Stimulated activated CD4-positive, alpha-beta T cell treated with anti-CD3 and anti-CD28 coated beads, Interleukin-15, amount 100 ng/mL, for 1 hour (primary cell): ENCODE results near the gene TCF12.

Experiments
- DNase-seq, 2 donors: peaks; one replicate each; pipeline ENCODE4 v3.0.0-alpha.2; 2020; ENCODE audit warnings: low read depth in 1 of 2, low spot score in 1 of 2

Gene TCF12

DNA sequence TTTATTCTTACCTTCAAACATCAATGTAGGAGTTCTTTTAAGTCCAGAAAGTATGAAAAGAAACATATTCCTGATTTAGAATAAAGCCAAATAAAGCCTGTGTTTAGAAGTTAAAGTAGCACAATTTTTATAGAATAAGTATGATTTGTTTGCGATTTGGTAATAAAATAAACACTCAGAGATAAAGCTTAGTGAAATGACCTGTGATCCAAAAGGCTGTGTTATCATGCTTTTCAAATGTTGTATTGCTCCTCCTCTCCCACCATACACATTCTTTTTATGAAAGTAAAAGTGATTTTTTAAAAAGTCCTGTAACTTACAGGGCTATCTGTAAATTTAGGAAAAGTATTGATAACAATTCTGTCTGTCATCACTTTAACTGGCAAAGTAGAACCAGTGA, 319.2 kb downstream of the TCF12 start:
- no peak for DNase-seq

DNA sequence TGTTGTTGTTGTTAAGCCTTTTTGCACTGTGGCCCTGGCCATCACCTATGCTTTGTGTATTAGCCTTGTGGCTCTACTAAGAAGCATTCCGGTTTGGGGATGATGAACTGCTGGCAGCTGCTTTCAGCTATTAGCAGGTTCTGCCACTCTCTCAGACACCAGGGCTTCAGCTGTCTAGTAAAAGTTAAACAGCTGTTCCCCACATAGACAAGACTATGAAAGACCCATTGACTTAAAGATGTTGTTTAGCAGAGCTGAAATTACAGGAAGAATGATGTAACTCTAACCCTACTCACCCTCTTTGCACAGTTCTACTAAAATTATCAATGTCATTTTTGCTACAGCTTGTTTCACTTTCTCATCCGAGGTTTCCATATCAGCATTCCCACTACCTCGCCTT, 326.7 kb downstream of the TCF12 start:
- no peak for DNase-seq

DNA sequence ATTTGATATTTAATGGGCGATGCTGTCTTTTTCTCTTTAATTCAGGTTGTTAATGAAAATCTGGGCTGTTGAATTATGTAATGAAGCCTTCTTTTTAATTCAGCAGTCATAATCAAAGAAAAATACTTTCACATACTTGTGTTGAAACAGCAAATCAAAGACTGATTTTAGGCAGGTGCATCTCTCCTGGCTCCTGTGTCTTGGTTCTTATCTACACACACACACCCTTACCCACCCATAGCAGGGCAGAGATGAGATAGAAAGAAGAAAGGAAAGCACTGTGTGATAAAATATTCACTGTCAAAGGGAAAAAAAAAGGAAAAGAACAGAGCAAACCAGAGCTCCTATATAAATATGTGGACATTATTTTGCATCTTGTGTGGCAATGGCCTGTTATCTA, 327.3 kb downstream of the TCF12 start:
- no peak for DNase-seq

DNA sequence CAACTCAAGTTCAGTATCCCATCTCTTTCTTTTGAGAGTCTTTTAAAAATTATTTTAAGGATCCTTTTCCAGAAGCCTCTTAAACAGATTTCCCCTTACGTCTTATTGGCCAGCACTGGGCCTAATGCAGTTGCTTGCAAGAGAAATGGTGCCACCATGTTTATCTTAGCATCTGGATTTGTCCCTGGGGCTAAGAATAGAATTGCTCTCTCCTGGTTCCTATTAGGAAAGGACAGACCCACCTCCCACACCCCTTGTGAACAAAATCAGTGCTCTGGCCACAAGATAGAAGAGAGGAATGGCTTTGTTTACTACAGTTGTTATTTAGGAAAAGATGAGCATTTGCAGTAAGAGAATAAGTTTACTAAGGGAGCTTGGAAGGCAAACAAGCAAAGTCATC, 329.6 kb downstream of the TCF12 start:
- no peak for DNase-seq

DNA sequence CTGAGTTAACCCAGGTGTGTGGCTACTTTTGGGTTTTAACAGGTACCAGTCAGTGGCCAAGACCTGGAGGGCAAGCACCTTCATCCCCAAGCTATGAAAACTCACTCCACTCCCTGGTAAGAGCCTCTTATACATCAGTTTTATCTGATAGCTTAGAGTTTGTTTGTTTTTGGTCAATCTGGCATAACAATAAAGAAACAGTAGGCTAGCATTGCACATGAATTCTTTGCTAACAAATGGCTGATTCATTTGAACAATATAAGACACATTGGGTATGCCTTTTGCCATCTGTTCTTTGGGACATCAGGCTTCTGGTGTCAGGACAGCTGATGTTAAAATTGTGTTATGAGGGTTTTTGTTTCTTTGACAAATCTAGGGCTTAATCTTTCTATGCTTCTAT, 332.9 kb downstream of the TCF12 start:
- DNase-seq, result no peak

DNA sequence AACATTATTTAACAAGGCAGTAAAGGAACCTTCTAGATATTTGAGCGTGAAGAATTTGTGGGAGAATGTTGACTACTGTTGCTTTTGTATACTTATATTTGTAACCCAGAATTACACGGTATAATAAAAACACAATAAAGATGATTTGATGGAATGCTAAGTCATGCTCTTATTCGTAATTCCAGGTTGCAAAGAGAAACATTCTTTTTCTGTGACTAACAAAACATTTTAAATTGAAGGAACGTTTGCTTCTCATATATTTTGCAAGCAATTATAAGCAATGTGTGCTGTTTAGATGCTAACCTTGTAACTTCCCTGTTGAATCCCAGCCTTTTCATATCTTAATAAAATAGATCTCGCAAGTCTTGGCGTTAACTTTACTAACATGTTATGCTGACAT, 333.5 kb downstream of the TCF12 start:
- DNase-seq, result no peak

DNA sequence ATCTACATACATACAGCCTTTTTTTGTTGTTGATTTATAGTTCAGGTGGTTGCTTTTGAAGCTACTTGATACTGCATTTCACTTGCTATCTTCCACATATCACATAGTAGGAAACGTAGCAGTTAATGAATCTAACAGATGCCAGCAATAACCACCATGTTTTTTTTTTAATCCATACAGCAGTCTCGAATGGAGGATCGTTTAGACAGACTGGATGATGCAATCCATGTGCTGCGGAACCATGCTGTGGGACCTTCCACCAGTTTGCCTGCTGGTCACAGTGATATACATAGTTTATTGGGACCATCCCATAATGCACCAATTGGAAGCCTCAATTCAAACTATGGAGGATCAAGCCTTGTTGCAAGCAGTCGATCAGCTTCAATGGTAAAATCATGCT, 334.6 kb downstream of the TCF12 start:
- no peak for DNase-seq

DNA sequence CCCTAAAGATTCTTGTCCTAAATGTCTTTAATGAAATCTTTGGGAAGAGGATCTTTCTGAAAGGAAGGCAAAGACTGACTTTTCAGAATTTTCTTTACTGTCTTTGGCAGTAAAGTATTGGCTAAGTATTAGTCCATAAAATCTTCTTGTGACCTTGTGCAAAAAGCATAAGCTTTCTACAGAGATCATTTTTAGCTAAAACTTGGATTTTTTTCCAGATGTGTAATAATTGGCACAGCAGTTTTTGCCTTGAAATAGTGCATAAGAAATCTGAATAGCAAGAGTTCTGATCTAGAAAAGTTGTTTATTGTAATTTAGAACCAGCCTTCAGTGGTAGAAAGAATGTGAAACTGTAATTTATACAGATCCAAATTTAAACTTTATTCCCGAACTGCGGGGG, 335.1 kb downstream of the TCF12 start:
- DNase-seq, result no peak

DNA sequence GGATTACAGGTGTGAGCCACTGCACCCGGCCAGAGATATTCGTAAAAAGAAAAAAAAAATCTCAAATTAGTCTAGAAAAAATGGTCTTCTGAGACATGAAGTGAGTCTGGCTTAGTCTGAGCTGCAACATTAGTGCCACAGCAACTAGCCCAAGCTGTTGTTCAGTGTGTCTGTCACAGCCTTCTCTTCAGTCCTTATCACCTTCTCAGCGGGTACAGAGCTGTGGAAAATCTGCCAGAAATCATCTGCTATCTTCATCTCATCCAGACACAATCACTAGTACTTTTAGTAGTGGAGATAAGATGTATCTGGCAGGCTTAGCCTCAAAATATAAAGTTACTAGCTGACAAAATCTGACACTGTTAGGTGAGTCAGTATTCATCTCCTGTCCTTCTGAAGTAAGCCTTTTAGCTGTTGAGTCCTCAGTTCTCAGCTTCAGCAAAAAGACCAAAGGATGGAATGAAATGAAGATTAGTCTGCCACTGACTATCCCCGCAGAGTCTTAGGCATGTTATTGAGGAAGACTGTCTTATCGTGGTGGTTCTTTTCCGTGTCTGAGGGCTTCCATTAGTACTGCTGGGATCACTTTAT, 337.4 kb downstream of the TCF12 start:
- DNase-seq, result no peak

DNA sequence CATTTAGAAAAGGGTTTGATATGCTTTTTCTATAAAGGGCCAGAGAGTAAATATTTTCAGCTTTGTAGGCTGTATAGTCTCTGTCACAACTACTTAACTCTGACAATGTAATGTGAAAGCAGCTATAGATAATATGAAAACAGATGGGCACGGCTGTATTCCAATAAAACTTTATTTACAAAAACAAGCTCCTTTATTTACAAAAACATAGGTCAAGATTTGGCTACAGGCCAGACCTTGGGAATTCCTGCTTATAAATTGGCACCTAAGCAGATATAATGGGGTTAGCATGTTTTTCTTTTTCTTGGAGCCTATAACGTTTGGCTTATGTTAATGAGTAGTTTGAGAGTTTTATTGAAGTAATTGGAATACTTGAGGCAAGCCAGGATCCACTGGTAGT, 338.5 kb downstream of the TCF12 start:
- DNase-seq, result no peak

DNA sequence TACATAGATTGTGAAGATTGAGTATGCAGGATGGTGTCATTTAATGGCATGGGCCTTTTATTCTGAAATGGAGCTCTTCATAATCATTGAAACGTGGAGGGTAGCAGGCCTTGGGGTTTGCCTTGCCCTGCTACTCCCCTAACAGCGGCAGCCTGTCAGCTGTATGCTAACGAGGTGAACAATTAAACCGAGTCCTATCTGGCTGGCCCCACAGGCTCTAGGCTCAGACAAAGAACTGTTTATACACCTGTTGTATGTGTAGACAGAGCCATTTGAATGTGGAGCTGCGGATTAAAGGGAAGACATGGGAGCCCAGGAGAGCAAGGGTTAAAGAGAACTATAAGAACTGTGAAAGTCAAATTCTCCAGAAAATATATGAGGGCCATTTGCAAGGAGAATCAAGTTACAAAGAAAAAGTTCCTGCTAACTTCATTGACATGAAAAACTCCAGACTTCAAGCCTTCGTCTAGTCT, 341.2 kb downstream of the TCF12 start:
- DNase-seq, result no peak

DNA sequence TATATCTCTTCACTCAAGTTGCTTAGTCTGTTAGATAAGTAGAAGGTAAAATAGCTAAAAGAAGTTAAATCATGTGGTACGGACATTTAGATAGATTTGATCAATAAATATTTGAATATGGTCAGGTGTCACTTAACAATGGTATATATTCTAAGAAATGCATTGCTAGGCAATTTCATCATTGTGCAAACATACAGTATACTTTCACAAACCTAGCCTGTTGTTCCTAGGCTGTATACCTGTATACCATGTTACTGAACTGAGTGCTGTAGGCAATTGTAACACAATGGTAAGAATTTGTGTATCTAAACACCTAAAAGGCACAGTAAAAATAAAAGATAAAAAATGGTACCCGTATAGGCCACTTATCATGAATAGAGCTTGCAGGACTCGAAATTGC, 345.1 kb downstream of the TCF12 start:
- no peak for DNase-seq

DNA sequence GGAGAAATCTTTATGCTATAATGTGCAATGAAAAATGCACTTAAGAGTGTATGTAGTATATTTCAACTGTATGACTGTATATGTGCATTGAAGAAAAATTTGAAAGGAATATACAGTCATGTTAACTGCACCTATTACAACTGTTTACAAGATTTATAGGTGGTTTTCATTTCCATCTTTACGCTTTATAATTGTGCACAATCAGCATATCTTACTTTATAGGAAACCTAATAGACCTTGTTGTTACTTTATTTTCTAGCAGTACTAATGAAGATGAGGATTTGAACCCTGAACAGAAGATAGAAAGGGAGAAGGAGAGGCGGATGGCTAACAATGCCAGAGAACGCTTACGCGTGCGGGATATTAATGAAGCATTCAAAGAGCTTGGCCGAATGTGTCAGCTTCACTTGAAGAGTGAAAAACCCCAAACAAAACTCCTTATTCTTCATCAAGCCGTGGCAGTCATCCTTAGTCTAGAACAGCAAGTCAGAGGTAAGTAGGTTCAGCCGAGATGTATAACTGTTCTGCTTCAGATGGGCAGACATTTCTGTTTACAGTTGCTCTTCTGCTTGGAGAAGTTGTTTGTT, 354.4 kb downstream of the TCF12 start:
- DNase-seq, result no peak

DNA sequence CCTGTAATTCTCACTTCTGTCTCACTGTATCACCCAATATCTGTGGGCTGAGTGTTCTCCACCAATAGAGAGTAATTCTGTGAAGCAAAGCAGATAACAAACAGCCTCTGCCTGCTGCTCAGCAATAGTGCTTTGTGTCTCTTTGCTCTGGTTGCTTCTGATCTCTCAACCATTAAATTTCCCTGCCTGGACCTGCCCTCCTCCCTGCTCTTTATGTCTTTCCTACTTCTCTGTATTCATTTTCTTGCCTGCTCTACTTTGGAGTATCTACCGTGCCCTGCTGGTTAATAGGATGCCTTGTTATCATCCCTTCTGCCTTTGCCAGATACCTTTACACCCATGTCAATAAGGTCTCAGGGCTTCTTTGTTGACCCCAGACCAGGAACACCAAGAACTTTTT, 355.0 kb downstream of the TCF12 start:
- no peak for DNase-seq

DNA sequence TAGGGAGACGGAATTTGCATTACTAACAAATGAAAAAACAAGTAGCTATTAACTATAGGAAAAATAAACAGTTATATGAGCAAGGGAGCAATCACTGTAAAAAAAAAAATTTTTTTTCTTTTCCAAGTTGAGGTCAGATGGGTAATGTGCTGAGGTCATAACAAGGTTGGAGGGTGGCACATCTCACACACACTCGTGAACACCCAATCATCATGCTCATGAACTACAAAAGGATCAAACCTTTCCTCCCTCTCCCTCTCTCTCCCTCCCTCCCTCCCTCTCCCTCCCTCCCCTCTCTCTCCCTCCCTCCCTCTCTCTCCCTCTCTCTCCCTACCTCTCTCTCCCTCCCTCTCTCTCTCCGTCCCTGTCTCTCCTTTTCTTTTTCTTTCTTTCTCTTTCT, 360.0 kb downstream of the TCF12 start:
- DNase-seq, result no peak

DNA sequence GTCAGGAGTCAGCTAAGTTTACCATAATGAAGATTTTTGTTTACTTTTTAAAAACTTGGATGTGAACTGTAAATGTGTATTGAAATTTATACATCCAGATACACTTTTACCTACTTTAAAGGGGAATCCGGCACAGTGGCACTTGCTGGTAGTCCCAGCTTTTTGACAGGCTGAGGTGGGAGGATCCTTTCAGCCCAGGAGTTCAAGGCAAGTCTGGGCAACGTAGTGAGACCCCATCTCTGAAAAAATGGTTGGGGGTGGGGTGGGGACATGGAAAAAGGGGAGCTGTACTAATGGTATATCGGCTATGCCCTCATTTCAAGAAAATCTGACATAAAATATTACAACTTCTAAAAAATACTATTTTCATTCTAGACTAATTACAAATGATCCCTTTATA, 362.0 kb downstream of the TCF12 start:
- no peak for DNase-seq

DNA sequence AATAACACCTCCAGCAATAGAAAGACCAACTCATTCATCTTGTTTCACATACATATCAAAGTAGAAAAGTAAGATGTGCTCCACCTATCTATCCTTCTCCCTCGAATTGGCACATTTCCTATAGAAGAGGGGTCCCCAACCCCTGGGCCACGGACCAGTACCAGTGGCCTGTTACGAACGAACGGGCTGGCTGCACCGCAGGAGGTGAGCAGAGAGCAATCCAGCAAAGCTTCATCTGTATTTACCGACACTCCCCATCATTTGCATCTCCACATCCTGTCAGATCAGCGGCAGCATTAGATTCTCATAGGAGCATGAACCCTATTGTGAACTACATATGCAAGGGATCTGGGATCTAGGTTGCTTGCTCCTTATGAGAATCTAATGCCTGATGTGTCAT, 362.9 kb downstream of the TCF12 start:
- no peak for DNase-seq

DNA sequence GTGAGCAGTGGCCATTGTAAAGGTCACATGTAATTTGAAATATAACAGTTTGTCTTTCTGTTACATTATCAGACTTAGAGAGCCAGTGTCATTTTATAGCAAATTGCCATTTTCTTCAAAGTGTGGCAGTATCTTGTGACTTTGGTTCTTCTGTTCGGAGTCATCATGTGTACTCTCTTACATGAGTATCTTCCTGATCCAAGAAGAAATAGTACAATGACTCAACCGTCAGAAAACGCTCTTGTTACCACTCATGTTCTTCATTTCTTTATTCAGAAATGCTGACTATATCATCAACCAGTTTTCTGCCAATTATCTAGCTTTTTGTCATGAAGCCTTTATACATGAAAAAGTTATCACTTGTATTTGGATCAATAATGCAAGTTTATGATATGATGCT, 364.2 kb downstream of the TCF12 start:
- no peak for DNase-seq

DNA sequence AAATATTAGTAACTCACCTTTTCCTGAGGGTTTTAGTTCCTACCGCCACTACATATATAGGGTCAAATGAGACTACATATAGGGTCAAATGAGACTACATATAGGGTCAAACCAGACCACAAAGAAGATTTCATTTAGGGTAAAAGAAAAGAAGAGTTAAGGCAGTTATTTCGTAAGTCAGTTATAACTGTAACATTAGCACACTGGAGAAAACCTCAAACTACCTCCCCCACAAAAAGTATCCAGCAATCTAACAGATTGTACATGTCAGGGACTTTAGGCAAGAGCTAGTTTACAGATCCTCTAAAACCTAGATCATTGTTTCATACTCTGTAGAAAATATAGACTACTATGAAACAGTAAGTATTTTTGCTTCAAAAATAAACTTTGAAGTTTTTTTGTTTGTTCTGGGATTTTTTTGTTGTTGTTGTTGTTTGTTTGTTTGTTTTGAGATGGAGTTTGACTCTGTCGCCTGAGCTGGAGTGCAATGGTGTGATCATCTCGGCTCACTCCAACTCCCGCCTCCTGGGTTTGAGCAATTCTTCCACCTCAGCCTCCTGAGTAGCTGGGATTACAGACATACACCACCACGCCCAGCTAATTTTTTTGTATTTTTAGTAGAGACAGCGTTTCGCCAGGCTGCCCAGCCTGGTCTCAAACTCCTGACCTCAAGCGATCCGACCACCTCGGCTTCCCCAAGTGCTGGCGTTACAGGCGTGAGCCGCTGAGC, 365.5 kb downstream of the TCF12 start:
- no peak for DNase-seq

DNA sequence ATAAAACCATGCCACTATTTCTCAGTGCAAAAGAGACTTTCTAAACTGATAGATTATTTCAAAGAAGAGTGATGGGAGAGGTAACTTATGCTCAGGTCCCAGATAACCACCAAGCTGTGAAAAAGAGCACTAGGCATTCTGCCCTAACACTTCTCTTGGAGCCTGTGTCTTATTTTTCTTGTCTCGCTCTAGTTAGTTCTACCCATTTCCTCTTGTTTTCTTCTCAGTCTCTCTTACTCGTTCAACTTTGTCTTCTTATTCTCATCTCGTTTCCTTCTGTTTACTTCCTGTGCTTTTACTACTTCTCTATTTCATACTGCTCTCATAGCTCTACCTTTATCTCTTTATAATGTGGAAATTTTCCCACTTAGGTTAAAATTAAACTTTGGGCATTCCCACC, 366.1 kb downstream of the TCF12 start:
- DNase-seq, result no peak

DNA sequence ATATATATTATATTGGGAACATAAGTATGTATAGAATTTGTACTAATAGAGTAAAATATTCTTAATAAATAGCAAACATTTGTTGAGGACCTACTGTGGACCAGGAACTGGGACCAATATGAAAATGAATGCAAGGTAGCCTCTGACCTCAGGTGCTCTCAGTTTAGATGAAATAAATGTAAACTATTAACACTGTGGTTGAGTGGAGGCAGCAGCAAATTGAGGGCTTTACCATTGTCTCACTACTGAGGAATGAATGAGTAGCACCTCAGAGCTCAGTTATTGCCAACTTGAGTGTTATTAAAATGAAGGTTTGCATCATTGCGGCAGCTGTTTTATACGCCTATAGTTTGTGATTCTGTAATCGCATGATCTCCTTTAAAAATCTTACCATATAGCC, 366.9 kb downstream of the TCF12 start:
- DNase-seq, result no peak

DNA sequence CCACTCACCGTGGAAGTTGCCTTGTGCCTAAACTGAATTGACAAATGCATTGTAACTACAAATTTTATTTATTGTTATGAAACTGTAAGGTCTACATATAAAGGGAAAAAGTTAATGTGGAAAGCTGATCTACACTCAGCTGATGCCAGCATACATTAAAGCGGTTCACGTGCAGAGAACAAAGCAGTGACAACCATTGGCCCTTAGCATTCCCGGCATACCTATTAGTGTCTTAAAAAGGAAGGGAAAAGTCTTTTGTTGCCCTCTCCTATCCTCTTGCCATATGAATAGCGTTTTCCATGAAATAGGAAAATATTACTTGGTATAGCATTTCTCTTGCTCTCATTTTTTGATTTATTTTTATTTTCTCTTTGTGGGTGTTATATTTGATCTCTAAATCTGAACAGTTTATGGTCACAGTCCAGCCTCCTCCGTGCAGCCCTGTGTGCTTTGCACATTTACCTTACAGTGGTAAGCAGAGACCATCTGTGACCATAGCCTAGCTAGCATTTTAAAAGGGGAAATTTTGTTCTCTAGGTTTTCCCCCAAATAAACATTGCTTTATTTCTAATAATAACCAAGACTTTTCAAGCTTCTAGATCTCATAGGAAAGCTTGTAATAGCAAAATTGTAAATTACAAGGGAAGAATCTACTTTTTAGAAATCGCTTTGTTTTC, 368.1 kb downstream of the TCF12 start:
- no peak for DNase-seq
